ENCODE data around the gene TGFBR3L.
"Not testable (repeated sequence)": the region's sequence is repeated elsewhere in the genome, so short reads cannot be mapped to it uniquely, and the experiment has no call there.

Gene TGFBR3L

GRCh38 chr19:7916103-7916954 is 1.7 kb downstream of the TGFBR3L start:
- no peak overlapping the region for H3K27ac Mint-ChIP-seq
- peak overlapping the region; percentile 71 for H3K4me3 Mint-ChIP-seq
- H3K9me3 Mint-ChIP-seq = no peaks in the 10 kb centered on the region
- H3K4me1 Mint-ChIP-seq (ENCODE audit: low read depth) = peaks cover 29% of the 10 kb centered on the region
- DNase-seq = peak; percentile 73
- H3K36me3 Mint-ChIP-seq (ENCODE audit: low read depth) = peaks cover 18% of the 10 kb centered on the region
- H3K27me3 Mint-ChIP-seq = peaks cover 49% of the 10 kb centered on the region

GRCh38 chr19:7916955-7917266 is 2.3 kb downstream of the TGFBR3L start:
- H3K4me1 Mint-ChIP-seq (ENCODE audit: low read depth) = peaks cover 34% of the 10 kb centered on the region
- H3K27me3 Mint-ChIP-seq = peaks cover 49% of the 10 kb centered on the region
- DNase-seq = no peak
- H3K4me3 Mint-ChIP-seq = peak overlapping the region; percentile 71
- H3K36me3 Mint-ChIP-seq (ENCODE audit: low read depth) = peaks cover 15% of the 10 kb centered on the region
- no peak overlapping the region for H3K27ac Mint-ChIP-seq
- no peaks in the 10 kb centered on the region for H3K9me3 Mint-ChIP-seq

GRCh38 chr19:7917267-7918061 is 2.8 kb downstream of the TGFBR3L start:
- Mint-ChIP-seq H3K27ac (no peak overlapping the region), H3K4me1 (ENCODE audit: low read depth) (peaks cover 37% of the 10 kb centered on the region), H3K9me3 (no peaks in the 10 kb centered on the region), H3K36me3 (ENCODE audit: low read depth) (peaks cover 17% of the 10 kb centered on the region), H3K4me3 (peak overlapping the region; percentile 71), H3K27me3 (peaks cover 49% of the 10 kb centered on the region)
- DNase-seq = peak; percentile 75

GRCh38 chr19:7918062-7918614 is 3.5 kb downstream of the TGFBR3L start:
- H3K36me3 Mint-ChIP-seq (ENCODE audit: low read depth) = peaks cover 14% of the 10 kb centered on the region
- not testable (repeated sequence) for H3K27ac Mint-ChIP-seq, H3K4me3 Mint-ChIP-seq, H3K9me3 Mint-ChIP-seq, DNase-seq
- H3K27me3 Mint-ChIP-seq = peaks cover 49% of the 10 kb centered on the region
- peaks cover 37% of the 10 kb centered on the region for H3K4me1 Mint-ChIP-seq (ENCODE audit: low read depth)

- DNase-seq = no peak
- Mint-ChIP-seq H3K36me3 (ENCODE audit: low read depth) (peaks cover 14% of the 10 kb centered on the region), H3K9me3 (no peaks in the 10 kb centered on the region), H3K27ac (no peak overlapping the region), H3K27me3 (peaks cover 49% of the 10 kb centered on the region), H3K4me3 (peak overlapping the region; percentile 77), H3K4me1 (ENCODE audit: low read depth) (peaks cover 37% of the 10 kb centered on the region)
Measured at GRCh38 chr19:7918615-7919421, 4.2 kb downstream of the TGFBR3L start.

- peak; percentile 98 for DNase-seq
- Mint-ChIP-seq H3K27me3 (peaks cover 42% of the 10 kb centered on the region), H3K9me3 (no peaks in the 10 kb centered on the region), H3K4me3 (peak within 1 kb of the TSS; percentile 79), H3K27ac (peak within 1 kb of the TSS; percentile 92), H3K4me1 (ENCODE audit: low read depth) (peaks cover 38% of the 10 kb centered on the region), H3K36me3 (ENCODE audit: low read depth) (peaks cover 14% of the 10 kb centered on the region)
Measured at GRCh38 chr19:7919610-7920518, 5.2 kb downstream of the TGFBR3L start, which contains the start of gene SNAPC2. SNAPC2 (plus strand) TSS chr19:7920338; CDS start chr19:7920367, 29 bp downstream.

GRCh38 chr19:7920519-7921301 is 6.1 kb downstream of the TGFBR3L start:
- Mint-ChIP-seq H3K27me3 (peaks cover 34% of the 10 kb centered on the region), H3K27ac (peak overlapping the region; percentile 92), H3K4me3 (peak overlapping the region; percentile 79), H3K9me3 (no peaks in the 10 kb centered on the region), H3K36me3 (ENCODE audit: low read depth) (peaks cover 14% of the 10 kb centered on the region), H3K4me1 (ENCODE audit: low read depth) (peaks cover 36% of the 10 kb centered on the region)
- peak; percentile 98 for DNase-seq

GRCh38 chr19:7921302-7921966 is 6.8 kb downstream of the TGFBR3L start:
- peaks cover 36% of the 10 kb centered on the region for H3K4me1 Mint-ChIP-seq (ENCODE audit: low read depth)
- peak overlapping the region; percentile 92 for H3K27ac Mint-ChIP-seq
- peaks cover 16% of the 10 kb centered on the region for H3K36me3 Mint-ChIP-seq (ENCODE audit: low read depth)
- no peaks in the 10 kb centered on the region for H3K9me3 Mint-ChIP-seq
- peaks cover 30% of the 10 kb centered on the region for H3K27me3 Mint-ChIP-seq
- peak overlapping the region; percentile 79 for H3K4me3 Mint-ChIP-seq
- no peak for DNase-seq

- DNase-seq = no peak
- no peaks in the 10 kb centered on the region for H3K9me3 Mint-ChIP-seq
- H3K27me3 Mint-ChIP-seq = peaks cover 26% of the 10 kb centered on the region
- H3K27ac Mint-ChIP-seq = no peak overlapping the region
- H3K4me3 Mint-ChIP-seq = no peak overlapping the region
- peaks cover 35% of the 10 kb centered on the region for H3K4me1 Mint-ChIP-seq (ENCODE audit: low read depth)
- peaks cover 19% of the 10 kb centered on the region for H3K36me3 Mint-ChIP-seq (ENCODE audit: low read depth)
Measured at GRCh38 chr19:7921967-7922835, 7.6 kb downstream of the TGFBR3L start.

- H3K27me3 Mint-ChIP-seq = peaks cover 23% of the 10 kb centered on the region
- H3K27ac Mint-ChIP-seq = no peak overlapping the region
- no peak overlapping the region for H3K4me3 Mint-ChIP-seq
- DNase-seq = no peak
- H3K36me3 Mint-ChIP-seq (ENCODE audit: low read depth) = peaks cover 22% of the 10 kb centered on the region
- no peaks in the 10 kb centered on the region for H3K9me3 Mint-ChIP-seq
- peaks cover 33% of the 10 kb centered on the region for H3K4me1 Mint-ChIP-seq (ENCODE audit: low read depth)
Measured at GRCh38 chr19:7922836-7923195, 8.2 kb downstream of the TGFBR3L start.

GRCh38 chr19:7923295-7924191 is 8.9 kb downstream of the TGFBR3L start:
- Mint-ChIP-seq H3K27me3 (peaks cover 16% of the 10 kb centered on the region), H3K4me1 (ENCODE audit: low read depth) (peaks cover 31% of the 10 kb centered on the region), H3K4me3 (no peak overlapping the region), H3K27ac (peak overlapping the region; percentile 44), H3K36me3 (ENCODE audit: low read depth) (peaks cover 29% of the 10 kb centered on the region), H3K9me3 (no peaks in the 10 kb centered on the region)
- no peak for DNase-seq
